Measurements from ENCODE around the gene SUMO1. TPM values are rescaled to one million over a fixed set of nuclear protein-coding genes. Genes with fewer than 3 reads are reported as not detected.

Gene SUMO1
- total RNA-seq, 1 donor from 2014 or later, result 124 TPM

DNA sequence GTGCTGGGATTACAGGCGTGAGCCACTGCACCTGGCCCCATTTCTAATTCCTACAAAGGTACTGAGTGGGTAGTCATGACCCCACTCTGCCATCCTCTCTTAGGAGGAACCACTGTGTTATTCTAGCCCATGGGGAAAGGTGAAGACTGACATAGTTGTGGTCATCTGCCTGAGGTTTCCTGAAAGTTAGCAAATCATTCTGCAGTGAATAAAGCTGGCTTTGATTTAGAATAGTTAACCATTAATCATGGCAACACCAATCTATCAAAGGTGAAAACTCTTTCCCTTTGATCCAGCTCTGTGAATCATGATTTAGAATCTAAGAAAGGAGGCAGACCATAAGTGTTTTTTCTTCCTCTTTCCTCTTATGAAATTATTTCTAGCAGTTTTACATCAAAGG, 50.8 kb downstream of the SUMO1 start:
- intact Hi-C loops (cut with micrococcal nuclease), result no loop called here
- H3K9me3 Mint-ChIP-seq, result no peaks in the 10 kb centered on the region
- H3K27ac Mint-ChIP-seq, result no peak overlapping the region
- H3K4me3 Mint-ChIP-seq (ENCODE audit: low read depth), result no peak overlapping the region
- no peaks in the 10 kb centered on the region for H3K36me3 Mint-ChIP-seq (ENCODE audit: low read depth)
- no peak for DNase-seq (ENCODE audit: low spot score)
- no peaks in the 10 kb centered on the region for H3K4me1 Mint-ChIP-seq (ENCODE audit: low read depth)
- H3K27me3 Mint-ChIP-seq (ENCODE audit: low read depth), result peaks cover 23% of the 10 kb centered on the region

DNA sequence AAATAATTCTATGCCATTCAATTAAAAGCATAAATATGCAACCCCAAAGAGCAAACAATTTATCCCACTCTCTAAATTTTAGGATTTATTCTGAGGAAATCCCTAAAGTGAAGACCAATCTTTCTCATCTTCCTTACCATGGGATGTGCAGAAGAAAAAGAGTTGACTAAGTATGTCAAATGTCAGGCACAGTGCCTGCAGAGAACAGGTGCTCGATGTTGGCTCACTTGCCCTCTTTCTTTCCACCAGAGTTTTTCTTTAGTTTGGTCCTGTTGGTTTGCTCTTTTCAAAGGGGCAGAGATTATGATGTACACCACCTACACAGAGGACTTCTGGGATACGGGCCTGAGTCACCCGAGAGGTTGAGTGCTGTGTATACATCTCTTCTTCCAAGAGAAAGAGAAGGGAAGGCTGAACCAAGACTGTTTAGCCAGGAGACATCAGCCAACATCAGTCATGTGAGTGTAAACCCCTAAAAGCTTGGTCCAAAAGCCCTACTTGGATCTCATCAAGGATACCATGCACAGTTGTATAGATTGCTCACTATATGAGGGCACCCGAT, 51.7 kb downstream of the SUMO1 start:
- Mint-ChIP-seq H3K27me3 (ENCODE audit: low read depth) (peaks cover 23% of the 10 kb centered on the region), H3K4me1 (ENCODE audit: low read depth) (no peaks in the 10 kb centered on the region), H3K9me3 (no peaks in the 10 kb centered on the region), H3K4me3 (ENCODE audit: low read depth) (no peak overlapping the region), H3K27ac (no peak overlapping the region), H3K36me3 (ENCODE audit: low read depth) (no peaks in the 10 kb centered on the region)
- no peak for DNase-seq (ENCODE audit: low spot score)
- intact Hi-C loops (cut with micrococcal nuclease), result no loop called here

DNA sequence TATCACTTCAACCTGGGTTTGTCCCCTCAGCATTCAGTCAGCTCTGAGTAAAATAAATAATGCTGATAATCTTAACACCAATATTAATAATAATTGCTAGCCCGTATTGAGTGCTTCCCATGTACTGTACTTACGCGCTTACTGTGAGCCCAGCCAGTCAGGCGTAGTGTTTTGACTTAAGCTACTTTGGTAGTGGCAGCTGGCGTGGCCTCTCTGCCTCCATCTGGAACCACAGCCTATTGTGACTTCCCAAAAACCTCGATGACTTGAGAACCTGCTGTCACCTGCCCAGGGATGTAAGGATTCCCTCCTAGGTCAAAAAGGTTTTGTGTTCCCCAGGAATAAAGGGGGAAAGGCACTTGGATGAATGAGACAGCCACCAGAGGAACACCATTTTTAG, 53.2 kb downstream of the SUMO1 start:
- intact Hi-C loops (cut with micrococcal nuclease), result no loop called here
- DNase-seq (ENCODE audit: low spot score), result no peak

DNA sequence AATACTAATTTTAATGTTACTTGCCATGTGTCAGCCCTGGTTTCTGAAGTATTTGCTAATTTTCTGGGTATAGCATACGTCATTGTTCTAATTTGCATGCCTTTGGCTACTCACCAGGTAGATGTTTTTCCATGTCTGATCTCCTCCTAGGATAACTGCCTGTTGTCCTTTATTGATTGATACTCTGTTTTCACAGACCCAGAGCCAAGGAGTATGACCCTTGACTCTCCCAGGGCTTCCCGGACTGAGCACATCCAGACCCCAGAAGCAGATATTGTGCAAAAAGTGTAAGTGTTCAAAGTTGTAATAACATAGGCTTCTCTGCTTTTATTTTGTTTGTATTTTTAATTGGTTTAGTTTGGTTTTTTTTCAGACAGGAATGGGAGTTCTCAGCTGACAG, 53.8 kb downstream of the SUMO1 start:
- no peak overlapping the region for H3K27ac Mint-ChIP-seq
- intact Hi-C loops (cut with micrococcal nuclease), result no loop called here

More for the DNA sequence above, 53.2 kb downstream of the SUMO1 start:
- no peaks in the 10 kb centered on the region for H3K36me3 Mint-ChIP-seq (ENCODE audit: low read depth)
- peaks cover 20% of the 10 kb centered on the region for H3K27me3 Mint-ChIP-seq (ENCODE audit: low read depth)
- no peak overlapping the region for H3K4me3 Mint-ChIP-seq (ENCODE audit: low read depth)
- no peak overlapping the region for H3K27ac Mint-ChIP-seq
- no peaks in the 10 kb centered on the region for H3K4me1 Mint-ChIP-seq (ENCODE audit: low read depth)
- H3K9me3 Mint-ChIP-seq, result no peaks in the 10 kb centered on the region

DNA sequence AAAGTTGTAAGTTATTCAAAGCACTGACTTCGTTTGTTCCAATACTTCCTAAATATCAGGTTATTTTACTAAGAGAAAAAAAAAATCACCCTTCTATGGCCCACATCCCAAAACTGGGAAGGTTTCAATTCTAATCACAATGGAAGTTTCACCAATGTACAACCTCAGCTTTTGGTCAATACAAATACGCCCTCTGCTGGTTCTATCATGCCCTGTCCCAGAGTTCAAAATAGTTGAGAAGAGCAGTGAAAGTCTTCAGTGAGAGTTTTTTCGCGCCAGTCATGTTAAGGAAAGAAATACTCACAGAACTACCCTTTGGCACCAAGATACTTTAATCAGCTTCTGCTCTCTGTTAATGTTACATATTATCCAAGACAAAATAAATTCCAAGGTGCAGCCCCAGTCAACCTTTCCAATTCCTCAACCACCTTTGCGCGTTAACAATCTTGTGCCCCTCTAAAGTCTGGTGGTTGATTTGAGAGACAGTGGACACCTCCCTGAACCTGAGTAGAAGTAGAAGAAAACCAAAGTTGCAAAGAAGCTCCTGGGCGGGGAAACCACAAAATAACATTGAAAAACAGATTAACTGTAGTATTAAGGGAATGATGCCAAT, 59.9 kb downstream of the SUMO1 start:
- intact Hi-C loops (cut with micrococcal nuclease), result loop anchor here (1.0 to 10.0 kb wide), 5 partner anchors 74 to 944 kb away; partner anchors contain the start of gene FZD7
- H3K4me1 Mint-ChIP-seq (ENCODE audit: low read depth), result peaks cover 5% of the 10 kb centered on the region
- peak; percentile 16 for DNase-seq (ENCODE audit: low spot score)
- no peak overlapping the region for H3K4me3 Mint-ChIP-seq (ENCODE audit: low read depth)
- no peak overlapping the region for H3K27ac Mint-ChIP-seq
- no peaks in the 10 kb centered on the region for H3K36me3 Mint-ChIP-seq (ENCODE audit: low read depth)
- peaks cover 8% of the 10 kb centered on the region for H3K27me3 Mint-ChIP-seq (ENCODE audit: low read depth)
- no peaks in the 10 kb centered on the region for H3K9me3 Mint-ChIP-seq

More for the DNA sequence above, 53.8 kb downstream of the SUMO1 start:
- Mint-ChIP-seq H3K4me1 (ENCODE audit: low read depth) (no peaks in the 10 kb centered on the region), H3K4me3 (ENCODE audit: low read depth) (no peak overlapping the region), H3K27me3 (ENCODE audit: low read depth) (peaks cover 20% of the 10 kb centered on the region), H3K9me3 (no peaks in the 10 kb centered on the region), H3K36me3 (ENCODE audit: low read depth) (no peaks in the 10 kb centered on the region)
- DNase-seq (ENCODE audit: low spot score), result no peak

DNA sequence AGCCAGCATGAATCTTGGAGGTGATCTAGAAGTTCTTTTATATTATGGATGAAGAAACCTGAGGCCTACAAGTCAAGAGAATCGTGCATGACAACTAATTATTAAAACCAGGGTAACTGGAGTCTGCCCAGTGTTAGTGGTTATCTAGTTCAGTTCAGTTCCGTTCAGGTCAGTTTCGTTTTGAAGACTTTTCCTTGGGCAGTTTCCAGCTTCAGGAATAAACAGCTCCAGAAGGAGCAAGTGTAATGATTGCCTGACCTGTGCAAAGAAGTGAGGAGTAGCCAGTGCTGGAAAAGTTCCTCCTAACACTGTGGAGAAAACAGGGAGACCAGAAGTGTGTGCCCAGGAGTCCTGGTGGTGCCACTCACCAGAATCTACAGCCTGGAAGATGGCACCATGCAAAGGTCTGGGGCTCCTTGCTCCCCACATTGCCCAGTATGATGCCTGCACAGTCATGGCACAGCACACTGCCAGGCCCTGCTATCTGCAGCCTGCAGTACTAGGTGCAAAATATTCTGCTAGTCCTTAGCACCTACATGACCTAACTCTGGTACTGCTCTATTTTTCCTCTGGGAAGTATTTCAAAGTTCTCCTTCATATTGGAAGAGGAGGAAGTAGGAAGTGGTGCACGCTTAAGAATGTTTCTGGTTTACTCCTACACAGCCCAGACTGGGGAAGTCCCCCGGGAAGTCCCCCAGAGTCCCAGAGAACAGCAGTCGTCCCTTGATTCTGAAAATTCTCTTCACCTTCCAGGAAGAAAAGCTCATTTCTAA, 65.8 kb downstream of the SUMO1 start:
- intact Hi-C loops (cut with micrococcal nuclease), result loop anchor here (10.0 kb wide), 1 partner anchor 938 kb away; no protein-coding TSS in a partner anchor
- peaks cover 2% of the 10 kb centered on the region for H3K27me3 Mint-ChIP-seq (ENCODE audit: low read depth)
- no peak for DNase-seq (ENCODE audit: low spot score)
- no peak overlapping the region for H3K27ac Mint-ChIP-seq
- H3K36me3 Mint-ChIP-seq (ENCODE audit: low read depth), result no peaks in the 10 kb centered on the region
- peaks cover 12% of the 10 kb centered on the region for H3K4me1 Mint-ChIP-seq (ENCODE audit: low read depth)
- no peak overlapping the region for H3K4me3 Mint-ChIP-seq (ENCODE audit: low read depth)
- H3K9me3 Mint-ChIP-seq, result no peaks in the 10 kb centered on the region

DNA sequence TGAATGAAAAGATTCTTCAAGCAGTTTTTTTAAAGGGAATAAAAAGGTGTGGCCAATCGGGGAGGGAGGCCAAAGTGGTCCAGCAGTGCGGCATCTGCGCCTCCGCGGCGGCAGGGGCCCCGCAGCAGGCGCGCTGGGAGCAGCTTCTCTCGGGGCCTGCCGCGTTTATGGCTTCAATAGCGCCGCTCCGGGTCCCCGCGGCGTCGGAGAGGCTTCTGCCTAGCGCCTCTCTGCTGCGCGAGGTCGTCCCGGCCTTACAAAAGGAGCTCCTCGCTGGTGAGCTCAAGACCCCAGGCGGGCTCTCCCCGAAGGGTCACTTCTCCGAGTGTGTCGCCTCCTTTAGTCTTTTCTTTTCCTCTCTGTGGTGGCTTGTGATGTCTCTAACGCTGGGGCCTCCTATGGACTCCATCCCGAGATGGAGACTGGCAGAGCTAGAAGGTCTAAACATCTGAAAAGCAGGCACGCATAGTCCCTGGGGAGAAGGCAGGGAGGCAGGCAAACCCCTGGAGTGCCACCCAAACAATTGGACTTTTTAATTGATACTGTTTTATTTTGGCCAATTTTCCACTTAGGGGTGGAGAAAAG, 67.1 kb downstream of the SUMO1 start:
- Mint-ChIP-seq H3K27ac (no peak overlapping the region), H3K4me3 (ENCODE audit: low read depth) (no peak overlapping the region), H3K4me1 (ENCODE audit: low read depth) (peaks cover 12% of the 10 kb centered on the region), H3K36me3 (ENCODE audit: low read depth) (no peaks in the 10 kb centered on the region), H3K27me3 (ENCODE audit: low read depth) (no peaks in the 10 kb centered on the region), H3K9me3 (no peaks in the 10 kb centered on the region)
- intact Hi-C loops (cut with micrococcal nuclease), result loop anchor here (10.0 kb wide), 1 partner anchor 937 kb away; no protein-coding TSS in a partner anchor
- no peak for DNase-seq (ENCODE audit: low spot score)

DNA sequence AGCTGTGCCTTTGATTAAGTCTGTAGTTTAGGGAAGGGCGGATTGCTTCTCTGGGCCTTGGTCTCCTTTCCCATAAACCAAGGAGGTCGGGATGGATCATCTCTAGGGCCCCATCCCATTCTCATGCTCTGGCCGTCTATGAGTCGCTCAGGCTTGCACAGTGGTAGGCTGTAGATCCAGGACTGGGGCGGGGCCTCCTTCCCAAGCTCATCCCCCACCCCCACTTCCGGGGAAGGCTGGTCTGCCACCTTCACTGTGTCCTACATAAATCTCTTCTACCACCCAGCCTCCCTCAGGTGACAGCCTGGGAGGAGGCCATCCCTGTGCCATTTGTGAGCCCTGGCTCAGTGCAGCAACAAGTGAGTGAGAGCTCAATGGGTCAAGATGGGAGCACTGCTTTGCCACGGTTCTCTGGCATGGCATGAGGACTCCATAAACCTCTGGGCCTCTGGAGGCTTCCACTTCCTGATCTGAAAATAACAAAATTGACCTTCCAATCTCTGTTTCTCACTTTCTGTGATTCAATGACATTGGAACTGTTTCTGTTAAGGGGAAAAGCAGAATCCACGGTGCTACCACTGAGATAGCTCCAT, 68.5 kb downstream of the SUMO1 start:
- Mint-ChIP-seq H3K36me3 (ENCODE audit: low read depth) (no peaks in the 10 kb centered on the region), H3K27ac (no peak overlapping the region), H3K9me3 (no peaks in the 10 kb centered on the region), H3K4me1 (ENCODE audit: low read depth) (peaks cover 12% of the 10 kb centered on the region), H3K27me3 (ENCODE audit: low read depth) (no peaks in the 10 kb centered on the region), H3K4me3 (ENCODE audit: low read depth) (no peak overlapping the region)
- no peak for DNase-seq (ENCODE audit: low spot score)
- intact Hi-C loops (cut with micrococcal nuclease), result loop anchor here (10.0 kb wide), 1 partner anchor 935 kb away; no protein-coding TSS in a partner anchor

DNA sequence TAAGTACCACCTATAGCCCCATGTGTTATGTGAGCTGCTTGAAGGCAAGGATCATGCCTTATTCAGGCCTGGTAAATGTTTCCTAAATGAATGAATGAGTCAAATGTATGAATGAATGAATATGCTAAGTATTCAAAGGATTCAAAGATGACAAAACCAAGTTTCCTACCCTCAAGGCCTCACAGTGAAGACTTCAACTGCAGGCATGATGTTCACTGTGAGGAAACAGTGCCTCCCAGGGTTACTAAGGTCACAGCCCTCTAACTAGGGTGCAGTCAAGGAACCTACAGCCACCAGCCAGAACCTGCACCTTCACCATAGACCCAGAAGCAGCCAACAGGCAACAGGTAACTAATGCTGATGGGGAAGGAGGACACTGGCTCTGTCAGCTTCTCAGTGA, 69.3 kb downstream of the SUMO1 start:
- DNase-seq (ENCODE audit: low spot score), result no peak
- intact Hi-C loops (cut with micrococcal nuclease), result no loop called here
- Mint-ChIP-seq H3K9me3 (no peaks in the 10 kb centered on the region), H3K36me3 (ENCODE audit: low read depth) (no peaks in the 10 kb centered on the region), H3K27ac (no peak overlapping the region), H3K4me3 (ENCODE audit: low read depth) (no peak overlapping the region), H3K27me3 (ENCODE audit: low read depth) (no peaks in the 10 kb centered on the region), H3K4me1 (ENCODE audit: low read depth) (peaks cover 12% of the 10 kb centered on the region)

DNA sequence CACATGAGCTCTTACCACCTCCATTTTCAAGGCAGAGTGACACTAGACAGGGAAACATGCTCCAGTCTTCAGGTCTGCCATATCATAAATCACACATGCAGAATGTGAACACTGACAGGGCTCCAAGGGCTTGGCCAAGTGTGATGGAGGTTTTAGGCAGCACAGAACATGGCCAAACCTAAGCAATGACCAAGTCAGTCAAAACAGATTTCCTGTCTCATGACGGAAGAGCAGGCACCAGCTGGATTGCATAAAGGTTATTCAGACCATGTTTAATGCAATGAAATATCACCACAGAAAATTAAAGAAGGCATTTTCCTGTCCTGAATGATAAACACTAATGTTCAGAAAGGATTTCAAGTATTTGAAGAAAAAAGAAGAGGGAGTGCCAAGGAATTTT, 72.5 kb downstream of the SUMO1 start:
- Mint-ChIP-seq H3K9me3 (no peaks in the 10 kb centered on the region), H3K36me3 (ENCODE audit: low read depth) (no peaks in the 10 kb centered on the region), H3K27me3 (ENCODE audit: low read depth) (no peaks in the 10 kb centered on the region), H3K4me3 (ENCODE audit: low read depth) (no peak overlapping the region), H3K27ac (no peak overlapping the region), H3K4me1 (ENCODE audit: low read depth) (peaks cover 9% of the 10 kb centered on the region)
- intact Hi-C loops (cut with micrococcal nuclease), result no loop called here
- no peak for DNase-seq (ENCODE audit: low spot score)

DNA sequence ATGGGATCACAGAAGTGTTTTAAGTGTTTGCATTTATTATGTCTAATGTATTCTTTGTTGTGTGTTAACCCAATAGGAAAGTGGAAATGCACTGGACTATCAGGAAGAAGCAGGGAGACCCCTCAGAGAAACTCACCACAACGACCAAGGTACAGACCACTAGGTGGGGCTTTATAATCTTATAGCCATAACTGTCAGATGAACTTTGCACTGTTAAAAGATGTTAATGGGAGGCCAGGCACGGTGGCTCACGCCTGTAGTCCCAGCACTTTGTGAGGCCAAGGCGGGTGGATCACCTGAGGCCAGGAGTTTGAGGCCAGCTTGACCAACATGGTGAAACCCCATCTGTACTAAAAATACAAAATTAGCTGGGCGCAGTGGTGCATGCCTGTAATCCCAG, 73.2 kb downstream of the SUMO1 start:
- intact Hi-C loops (cut with micrococcal nuclease), result no loop called here
- peaks cover 11% of the 10 kb centered on the region for H3K4me1 Mint-ChIP-seq (ENCODE audit: low read depth)
- no peaks in the 10 kb centered on the region for H3K9me3 Mint-ChIP-seq
- no peaks in the 10 kb centered on the region for H3K27me3 Mint-ChIP-seq (ENCODE audit: low read depth)
- no peaks in the 10 kb centered on the region for H3K36me3 Mint-ChIP-seq (ENCODE audit: low read depth)
- H3K27ac Mint-ChIP-seq, result no peak overlapping the region
- no peak for DNase-seq (ENCODE audit: low spot score)
- no peak overlapping the region for H3K4me3 Mint-ChIP-seq (ENCODE audit: low read depth)

DNA sequence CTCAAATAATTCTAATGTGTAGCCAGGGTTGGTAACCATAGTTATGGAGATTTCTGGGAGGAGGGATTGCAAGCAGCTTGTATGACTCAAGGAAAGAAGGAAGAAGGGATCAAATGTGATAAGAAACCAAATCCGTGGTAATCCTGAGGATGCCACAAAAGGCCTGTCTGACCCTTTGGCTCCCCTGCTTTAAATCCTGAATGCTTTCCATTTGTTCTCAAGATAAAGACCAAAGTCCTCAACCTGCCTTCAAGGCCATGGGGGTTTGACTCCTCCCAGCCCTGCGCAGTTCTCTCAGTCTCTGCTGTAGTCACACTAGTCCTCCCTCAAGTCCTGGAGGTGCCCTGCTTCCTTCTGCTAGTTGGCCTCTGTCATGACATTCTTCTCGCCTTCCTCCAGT, 74.0 kb downstream of the SUMO1 start:
- intact Hi-C loops (cut with micrococcal nuclease), result no loop called here
- H3K36me3 Mint-ChIP-seq (ENCODE audit: low read depth), result no peaks in the 10 kb centered on the region
- no peak overlapping the region for H3K4me3 Mint-ChIP-seq (ENCODE audit: low read depth)
- H3K4me1 Mint-ChIP-seq (ENCODE audit: low read depth), result peaks cover 11% of the 10 kb centered on the region
- H3K27me3 Mint-ChIP-seq (ENCODE audit: low read depth), result no peaks in the 10 kb centered on the region
- H3K9me3 Mint-ChIP-seq, result no peaks in the 10 kb centered on the region
- DNase-seq (ENCODE audit: low spot score), result no peak
- no peak overlapping the region for H3K27ac Mint-ChIP-seq
